Ishikawa (cell line): ENCODE data around the gene TAF4.

Experiments used
- CEBPB ChIP-seq: IDR thresholded peaks from 2 replicates; pipeline ENCODE4 v1.6.1; 2012
- CREB1 ChIP-seq: IDR thresholded peaks from 2 replicates; pipeline ENCODE4 v1.6.1; 2012; ENCODE audit warnings: low read depth
- EGR1 ChIP-seq: IDR thresholded peaks from 2 replicates; pipeline ENCODE4 v1.6.1; 2012
- EP300 ChIP-seq: IDR thresholded peaks from 2 replicates; pipeline ENCODE4 v1.6.1; 2012; ENCODE audit warnings: borderline replicate concordance
- FOXM1 ChIP-seq: IDR thresholded peaks from 2 replicates; pipeline ENCODE4 v1.6.1; 2012; ENCODE audit warnings: low read depth, borderline replicate concordance
- MAX ChIP-seq: IDR thresholded peaks from 2 replicates; pipeline ENCODE4 v1.6.1; 2012
- NFIC ChIP-seq: IDR thresholded peaks from 2 replicates; pipeline ENCODE4 v1.6.1; 2012
- RAD21 ChIP-seq: IDR thresholded peaks from 2 replicates; pipeline ENCODE4 v1.6.1; 2012; ENCODE audit warnings: low read depth
- REST ChIP-seq: IDR thresholded peaks from 2 replicates; pipeline ENCODE4 v1.6.1; 2012; ENCODE audit warnings: low read depth, mild to moderate bottlenecking
- TAF1 ChIP-seq: IDR thresholded peaks from 2 replicates; pipeline ENCODE4 v1.6.1; 2012; ENCODE audit warnings: low read depth, mild to moderate bottlenecking
- TCF12 ChIP-seq: IDR thresholded peaks from 2 replicates; pipeline ENCODE4 v1.6.1; 2012; ENCODE audit warnings: low read depth
- TEAD4 ChIP-seq: IDR thresholded peaks from 2 replicates; pipeline ENCODE4 v1.6.1; 2012
- USF1 ChIP-seq: IDR thresholded peaks from 2 replicates; pipeline ENCODE4 v1.6.1; 2012
- YY1 ChIP-seq: IDR thresholded peaks from 2 replicates; pipeline ENCODE4 v1.6.1; 2012; ENCODE audit warnings: low read depth
- ZBTB7A ChIP-seq: IDR thresholded peaks from 2 replicates; pipeline ENCODE4 v1.6.1; 2012; ENCODE audit warnings: low read depth

TAF4 gene

GRCh38 chr20:61978491-61978890 lies 87.2 kb downstream of the TAF4 start:
- TF ChIP-seq FOXM1 (no peak), MAX (no peak), ZBTB7A (no peak), YY1 (no peak), USF1 (no peak), TCF12 (no peak), EP300 (no peak), TAF1 (no peak), EGR1 (no peak), NFIC (no peak), CEBPB (no peak), CREB1 (no peak), RAD21 (no peak), REST (no peak), TEAD4 (no peak)

- TF ChIP-seq MAX = no peak
- no peak for TF ChIP-seq USF1
- TF ChIP-seq TEAD4 = no peak
- TF ChIP-seq YY1 = no peak
- TF ChIP-seq ZBTB7A = no peak
- TF ChIP-seq REST = no peak
- TF ChIP-seq RAD21 = no peak
- TF ChIP-seq EP300 = no peak
- TF ChIP-seq FOXM1 = no peak
- no peak for TF ChIP-seq CREB1
- TF ChIP-seq TAF1 = no peak
- TF ChIP-seq CEBPB = no peak
- no peak for TF ChIP-seq EGR1
- TF ChIP-seq NFIC = no peak
- no peak for TF ChIP-seq TCF12
These were observed 88.3 kb downstream of the TAF4 start for GRCh38 chr20:61977419-61977786.

GRCh38 chr20:61976644-61977418 lies 88.8 kb downstream of the TAF4 start:
- TF ChIP-seq ZBTB7A (no peak), USF1 (peak; percentile 74), TAF1 (no peak), YY1 (no peak), NFIC (peak; percentile 92), CREB1 (no peak), TEAD4 (peak; percentile 92), RAD21 (no peak; the same call in 1 of the 2 replicates), MAX (peak; percentile 80), CEBPB (no peak), EP300 (peak; percentile 72), EGR1 (peak; percentile 44; the same call in 1 of the 2 replicates), TCF12 (peak; percentile 99), REST (no peak), FOXM1 (no peak)
